Brain microvascular endothelial cell (primary cell): ENCODE data around the gene GLYATL1.
A peak's percentile ranks its signal among the peaks of the same experiment; 100 is the strongest.

Experiments used
- DNase-seq: peaks from one replicate; pipeline ENCODE4 v3.0.0-alpha.2; 2020
- H3K27ac ChIP-seq: fragments of 250-450 bp; sonication (Bioruptor Pico); 2 replicates; pipeline ENCODE4 v1.5.1; 2020; ENCODE audit warnings: mild to moderate bottlenecking, moderate library complexity
- H3K27me3 ChIP-seq: fragments of 250-450 bp; sonication (Bioruptor Pico); replicated peaks from 2 replicates; pipeline ENCODE4 v1.5.1; 2020; ENCODE audit warnings: mild to moderate bottlenecking
- H3K36me3 ChIP-seq: fragments of 250-450 bp; sonication (Bioruptor Pico); replicated peaks from 2 replicates; pipeline ENCODE4 v1.5.1; 2020; ENCODE audit warnings: mild to moderate bottlenecking
- H3K4me3 ChIP-seq: 2 replicates; pipeline ENCODE4 v1.5.1; 2011; ENCODE audit warnings: low read depth, mild to moderate bottlenecking, control low read depth, low read length, moderate library complexity
- in situ Hi-C: cut with HindIII; loops from 2 replicates; pipeline ENCODE4 v1.10.0; 2017; ENCODE audit warnings: low sequenced_read_pairs, low pct_ligation_motif_present
- TF ChIP-seq, protein P1 (sequence below): IDR thresholded peaks from 2 replicates; pipeline ENCODE4 v1.5.1; 2011; ENCODE audit warnings: low read depth, mild to moderate bottlenecking, moderate library complexity, low read length, control low read depth, inconsistent platforms; ENCODE audit errors: missing control alignments

GLYATL1 gene

DNA sequence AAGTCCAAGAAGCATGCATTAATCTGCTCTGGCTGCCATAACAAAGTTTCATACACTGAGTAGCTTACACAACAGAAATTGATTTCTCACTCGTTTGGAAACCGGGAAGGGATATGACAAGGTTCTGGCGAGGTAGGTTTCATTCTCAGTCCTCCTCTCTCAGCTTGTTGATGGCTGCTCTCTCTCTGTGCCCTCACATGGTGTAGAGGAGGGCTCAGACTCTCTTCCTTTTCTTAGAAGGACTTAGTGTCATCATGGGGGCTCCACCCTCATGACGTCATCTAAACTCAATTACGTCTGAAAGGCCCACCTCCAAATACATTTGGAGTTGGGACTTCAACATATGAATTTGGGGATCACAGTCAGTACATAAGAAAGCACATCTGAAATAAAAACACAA lies 18.6 kb downstream of the GLYATL1 start:
- no peak for DNase-seq
- in situ Hi-C loops = no loop called here

DNA sequence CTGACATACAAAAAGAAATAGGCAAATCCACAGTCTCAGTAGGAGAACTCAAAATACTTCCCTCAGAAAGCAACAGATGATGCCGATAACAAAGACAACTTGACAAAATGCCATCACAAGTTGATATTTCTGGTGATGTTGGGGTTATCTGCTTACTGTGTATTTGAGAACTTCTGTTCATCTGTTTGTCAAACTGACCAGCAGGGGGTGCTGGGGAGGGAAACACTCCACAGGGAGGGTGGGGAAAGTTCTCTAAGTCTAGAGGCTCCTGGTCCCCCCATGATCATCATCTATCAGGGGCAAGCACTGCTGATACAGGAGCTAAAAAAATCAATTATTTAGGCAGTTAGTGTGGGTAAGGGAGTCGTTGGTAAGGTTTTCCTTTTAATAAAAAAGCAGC lies 19.2 kb downstream of the GLYATL1 start:
- TF ChIP-seq, protein P1, sequence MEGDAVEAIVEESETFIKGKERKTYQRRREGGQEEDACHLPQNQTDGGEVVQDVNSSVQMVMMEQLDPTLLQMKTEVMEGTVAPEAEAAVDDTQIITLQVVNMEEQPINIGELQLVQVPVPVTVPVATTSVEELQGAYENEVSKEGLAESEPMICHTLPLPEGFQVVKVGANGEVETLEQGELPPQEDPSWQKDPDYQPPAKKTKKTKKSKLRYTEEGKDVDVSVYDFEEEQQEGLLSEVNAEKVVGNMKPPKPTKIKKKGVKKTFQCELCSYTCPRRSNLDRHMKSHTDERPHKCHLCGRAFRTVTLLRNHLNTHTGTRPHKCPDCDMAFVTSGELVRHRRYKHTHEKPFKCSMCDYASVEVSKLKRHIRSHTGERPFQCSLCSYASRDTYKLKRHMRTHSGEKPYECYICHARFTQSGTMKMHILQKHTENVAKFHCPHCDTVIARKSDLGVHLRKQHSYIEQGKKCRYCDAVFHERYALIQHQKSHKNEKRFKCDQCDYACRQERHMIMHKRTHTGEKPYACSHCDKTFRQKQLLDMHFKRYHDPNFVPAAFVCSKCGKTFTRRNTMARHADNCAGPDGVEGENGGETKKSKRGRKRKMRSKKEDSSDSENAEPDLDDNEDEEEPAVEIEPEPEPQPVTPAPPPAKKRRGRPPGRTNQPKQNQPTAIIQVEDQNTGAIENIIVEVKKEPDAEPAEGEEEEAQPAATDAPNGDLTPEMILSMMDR = peak; percentile 38
- no peak overlapping the region for H3K4me3 ChIP-seq
- no peak for DNase-seq
- no peak overlapping the region for H3K27ac ChIP-seq
- H3K27me3 ChIP-seq = no peaks in the 10 kb centered on the region
- in situ Hi-C loops = no loop called here
- H3K36me3 ChIP-seq = no peaks in the 10 kb centered on the region

More for the DNA sequence above, 18.6 kb downstream of the GLYATL1 start:
- Histone ChIP-seq H3K36me3 (no peaks in the 10 kb centered on the region), H3K27ac (no peak overlapping the region), H3K4me3 (no peak overlapping the region), H3K27me3 (no peaks in the 10 kb centered on the region)
- TF ChIP-seq, protein P1 = no peak

DNA sequence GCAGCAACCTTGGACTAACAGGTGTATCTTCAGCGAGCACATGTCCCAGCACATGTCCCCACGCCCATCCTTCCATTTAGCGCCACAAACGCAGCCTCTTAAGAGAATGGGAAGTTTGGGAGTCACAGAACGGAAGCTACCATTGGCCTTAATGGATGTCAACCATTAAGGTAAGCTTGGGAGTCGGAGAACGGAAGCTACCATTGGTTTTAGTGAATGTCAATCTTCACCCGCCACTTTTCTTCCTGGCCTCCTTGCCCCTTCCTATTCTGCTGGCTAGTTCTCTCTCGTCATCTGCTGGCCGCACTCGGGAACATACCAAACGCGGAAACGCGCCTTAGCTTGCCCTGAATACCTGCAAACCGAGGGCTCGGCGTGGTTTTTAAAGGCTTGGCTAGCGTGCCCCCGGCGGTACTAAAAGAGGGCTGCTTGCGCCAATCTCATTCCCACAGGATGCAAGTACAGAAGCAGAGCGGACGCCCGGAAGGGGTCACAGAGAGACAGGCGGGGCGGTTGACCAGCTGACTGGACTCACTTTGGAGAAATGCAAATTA lies 24.3 kb downstream of the GLYATL1 start:
- no peak overlapping the region for H3K27ac ChIP-seq
- in situ Hi-C loops = no loop called here
- peak; percentile 22 for DNase-seq
- peak overlapping the region; percentile 22 for H3K4me3 ChIP-seq
- H3K36me3 ChIP-seq = no peaks in the 10 kb centered on the region
- TF ChIP-seq, protein P1 = peak; percentile 52
- H3K27me3 ChIP-seq = no peaks in the 10 kb centered on the region

DNA sequence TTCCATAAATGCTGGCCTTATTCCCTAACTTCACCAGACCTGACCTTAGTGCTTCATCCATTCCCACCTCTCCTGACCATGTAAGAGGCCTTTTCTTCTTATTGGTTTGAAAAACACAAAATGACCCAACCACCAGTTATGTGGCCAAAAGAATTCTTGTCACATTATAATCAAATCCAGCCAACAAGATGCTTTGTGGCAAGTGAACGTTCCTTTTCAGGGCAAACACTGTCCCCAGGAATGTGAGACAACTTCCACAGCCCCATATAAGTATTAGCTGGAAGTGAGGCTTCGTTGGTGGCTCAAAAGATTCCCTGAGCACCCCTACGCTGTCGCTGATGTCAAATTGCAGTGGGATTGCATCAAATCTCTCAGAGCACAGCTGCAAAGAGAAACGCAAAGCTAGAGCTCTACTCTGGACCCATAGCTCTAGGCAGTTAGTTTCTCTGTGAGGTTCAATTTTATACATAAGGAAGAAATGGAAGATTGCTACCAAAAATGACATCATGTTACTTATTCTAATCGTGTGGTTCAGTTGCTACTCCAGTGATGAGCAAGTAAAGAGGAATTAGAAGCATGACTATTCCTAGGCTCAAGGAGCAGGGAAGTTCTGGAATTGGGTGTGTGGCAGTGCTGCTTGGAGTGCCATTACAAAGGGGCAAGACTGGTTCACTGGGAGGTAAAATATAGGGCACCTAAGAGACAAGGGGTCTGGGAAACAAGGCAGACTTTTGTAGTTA lies 26.1 kb downstream of the GLYATL1 start:
- H3K27ac ChIP-seq = no peak overlapping the region
- DNase-seq = no peak
- H3K27me3 ChIP-seq = no peaks in the 10 kb centered on the region
- TF ChIP-seq, protein P1 = no peak
- H3K4me3 ChIP-seq = no peak overlapping the region
- H3K36me3 ChIP-seq = no peaks in the 10 kb centered on the region
- in situ Hi-C loops = no loop called here

DNA sequence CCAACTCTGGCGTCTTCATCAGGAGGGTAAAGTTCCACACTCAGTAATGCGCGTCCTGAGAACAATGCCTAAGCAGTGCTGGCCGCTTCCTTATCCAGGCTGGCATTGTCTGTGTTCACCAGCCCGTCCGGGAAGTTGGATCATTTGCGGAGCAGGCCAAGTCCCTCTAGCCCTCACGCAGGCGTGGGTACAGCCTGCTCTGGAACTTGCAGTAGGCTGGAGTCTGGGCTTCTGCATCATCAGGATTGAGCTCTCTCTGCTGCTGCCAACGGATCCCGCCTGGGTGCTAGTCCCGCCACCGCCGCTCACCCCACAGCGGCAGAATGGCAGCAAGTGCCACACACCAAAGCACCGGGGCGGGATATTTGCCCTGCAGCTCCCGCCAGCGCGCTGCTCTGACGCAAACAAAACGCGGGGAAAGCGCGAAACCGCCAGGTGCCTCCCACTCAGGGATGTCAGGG lies 29.0 kb downstream of the GLYATL1 start:
- no peak overlapping the region for H3K27ac ChIP-seq
- H3K27me3 ChIP-seq = no peaks in the 10 kb centered on the region
- no peak for DNase-seq
- in situ Hi-C loops = no loop called here
- H3K36me3 ChIP-seq = no peaks in the 10 kb centered on the region
- H3K4me3 ChIP-seq = no peak overlapping the region
- TF ChIP-seq, protein P1 = no peak
